Mesendoderm (in vitro differentiated cells): ENCODE measurements around the gene CBFB.

Source experiments
- DNase-seq: peaks from one replicate; pipeline ENCODE4 v3.0.0; 2013
- H2AK5ac ChIP-seq: 2 replicates; pipeline ENCODE4 v1.6.1; 2013; ENCODE audit warnings: low read length, inconsistent platforms
- H2BK120ac ChIP-seq: 2 replicates; pipeline ENCODE4 v1.6.1; 2013; ENCODE audit warnings: low read depth, mild to moderate bottlenecking, low read length, moderate library complexity, mixed read lengths
- H2BK15ac ChIP-seq: replicated peaks from 2 replicates; pipeline ENCODE4 v1.6.1; 2013; ENCODE audit warnings: low read depth, mild to moderate bottlenecking, moderate library complexity
- H2BK5ac ChIP-seq: 2 replicates; pipeline ENCODE4 v1.6.1; 2013; ENCODE audit warnings: low read length, inconsistent platforms
- H3K18ac ChIP-seq: 2 replicates; pipeline ENCODE4 v1.6.1; 2013; ENCODE audit warnings: mild to moderate bottlenecking, low read length, mixed read lengths
- H3K23ac ChIP-seq: one replicate; pipeline ENCODE4 v1.6.1; 2013; ENCODE audit warnings: low read length
- H3K27ac ChIP-seq: 2 replicates; pipeline ENCODE4 v1.5.1; 2013; ENCODE audit warnings: low read depth, mild to moderate bottlenecking, inconsistent platforms, low read length, moderate library complexity
- H3K27me3 ChIP-seq: 2 replicates; pipeline ENCODE4 v1.6.1; 2013; ENCODE audit warnings: low read length, control low read depth, mild to moderate bottlenecking, inconsistent platforms; ENCODE audit not compliant: insufficient read depth, poor library complexity
- H3K36me3 ChIP-seq: 2 replicates; pipeline ENCODE4 v1.6.1; 2013; ENCODE audit warnings: low read length, inconsistent platforms; ENCODE audit not compliant: control insufficient read depth, insufficient read depth
- H3K4ac ChIP-seq: one replicate; pipeline ENCODE4 v1.6.1; 2013; ENCODE audit warnings: low read depth, mild to moderate bottlenecking, low read length, moderate library complexity
- H3K4me1 ChIP-seq: 2 replicates; pipeline ENCODE4 v1.6.1; 2013; ENCODE audit warnings: low read depth, low read length, inconsistent platforms; ENCODE audit not compliant: control insufficient read depth
- H3K4me2 ChIP-seq: 2 replicates; pipeline ENCODE4 v1.6.1; 2013; ENCODE audit warnings: low read length
- H3K4me3 ChIP-seq: 2 replicates; pipeline ENCODE4 v1.5.1; 2013; ENCODE audit warnings: mild to moderate bottlenecking, low read length
- H3K56ac ChIP-seq: one replicate; pipeline ENCODE4 v1.6.1; 2013; ENCODE audit warnings: low read length
- H3K79me1 ChIP-seq: 2 replicates; pipeline ENCODE4 v1.6.1; 2013; ENCODE audit warnings: low read length, inconsistent platforms
- H3K79me2 ChIP-seq: 2 replicates; pipeline ENCODE4 v1.6.1; 2013; ENCODE audit warnings: mild to moderate bottlenecking, low read length; ENCODE audit not compliant: control insufficient read depth, insufficient read depth
- H3K9ac ChIP-seq: 2 replicates; pipeline ENCODE4 v1.6.1; 2013; ENCODE audit warnings: low read length, inconsistent platforms
- H4K5ac ChIP-seq: one replicate; pipeline ENCODE4 v1.6.1; 2013; ENCODE audit warnings: low read length
- H4K8ac ChIP-seq: one replicate; pipeline ENCODE4 v1.6.1; 2013; ENCODE audit warnings: low read depth, mild to moderate bottlenecking, control low read depth, low read length, moderate library complexity
- WGBS: extraction: QIAGEN DNeasy Blood & Tissue Kit; methylation state at CpG from one replicate; pipeline ENCODE4 v1.1.7; 2013; ENCODE audit warnings: low lambda C conversion rate, missing lambda C conversion rate; ENCODE audit not compliant: insufficient coverage; ENCODE audit errors: extremely low coverage; 5-methylcytosine and 5-hydroxymethylcytosine counted together

CBFB gene

DNA sequence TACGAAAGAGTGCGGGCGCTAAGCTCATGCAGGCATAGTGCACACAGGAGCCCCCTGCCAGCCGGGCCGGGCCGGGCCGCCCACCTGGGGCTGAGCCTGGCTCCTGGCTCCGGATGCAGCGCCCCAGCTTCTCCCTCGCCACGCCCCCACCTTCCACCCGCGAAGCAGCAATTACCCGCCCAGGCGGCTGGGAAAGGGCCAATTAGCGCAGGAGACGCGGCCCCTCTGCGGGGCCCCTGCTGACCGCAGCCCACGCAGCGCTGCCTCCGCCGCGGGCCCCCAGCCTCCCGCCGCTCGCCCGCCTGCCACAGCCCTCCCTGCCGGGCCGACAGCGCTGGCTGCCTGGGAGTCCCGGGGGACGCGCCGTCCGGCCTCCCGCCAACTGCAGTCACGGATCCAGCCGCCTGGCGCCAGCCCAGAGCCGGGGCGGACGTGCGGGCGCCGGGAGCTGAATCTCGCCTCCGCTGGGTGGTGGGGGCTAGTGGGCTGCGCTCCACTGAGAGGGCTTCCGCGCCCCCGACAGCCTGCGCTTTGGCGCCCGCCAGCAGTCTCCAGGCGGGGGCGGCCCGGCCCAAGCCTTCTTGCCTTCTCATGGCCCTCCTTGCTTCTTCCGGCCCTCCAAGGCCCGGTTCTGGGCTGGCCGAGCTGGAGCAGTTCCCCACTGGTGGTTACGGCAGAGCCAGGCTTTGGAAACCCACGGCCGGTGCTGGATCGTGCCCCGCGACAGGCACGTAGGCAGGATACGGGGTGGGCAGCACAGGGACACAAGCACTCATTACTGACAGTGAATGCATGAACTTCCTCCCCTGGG is 14.9 kb upstream of the CBFB start:
- H3K56ac ChIP-seq, result peak overlapping the region; percentile 88
- H3K9ac ChIP-seq, result peak overlapping the region; percentile 74
- peak overlapping the region; percentile 17 for H3K4me3 ChIP-seq
- no peaks in the 10 kb centered on the region for H3K36me3 ChIP-seq
- peak overlapping the region; percentile 29 for H3K18ac ChIP-seq
- H4K8ac ChIP-seq, result no peak overlapping the region
- H2BK15ac ChIP-seq, result no peak overlapping the region
- H3K27ac ChIP-seq, result no peak overlapping the region
- no peak overlapping the region for H2BK120ac ChIP-seq
- no peak overlapping the region for H2BK5ac ChIP-seq
- H3K4me1 ChIP-seq, result peaks cover 3% of the 10 kb centered on the region
- DNase-seq, result peak; percentile 70
- peak overlapping the region; percentile 79 for H3K4me2 ChIP-seq
- H2AK5ac ChIP-seq, result no peak overlapping the region
- no peaks in the 10 kb centered on the region for H3K27me3 ChIP-seq
- peak overlapping the region; percentile 7 for H3K4ac ChIP-seq
- no peak overlapping the region for H3K23ac ChIP-seq
- no peak overlapping the region for H4K5ac ChIP-seq
- no peaks in the 10 kb centered on the region for H3K79me1 ChIP-seq
- no peaks in the 10 kb centered on the region for H3K79me2 ChIP-seq
- no CpG with 5 or more reads among the region's 70 CpGs for WGBS

DNA sequence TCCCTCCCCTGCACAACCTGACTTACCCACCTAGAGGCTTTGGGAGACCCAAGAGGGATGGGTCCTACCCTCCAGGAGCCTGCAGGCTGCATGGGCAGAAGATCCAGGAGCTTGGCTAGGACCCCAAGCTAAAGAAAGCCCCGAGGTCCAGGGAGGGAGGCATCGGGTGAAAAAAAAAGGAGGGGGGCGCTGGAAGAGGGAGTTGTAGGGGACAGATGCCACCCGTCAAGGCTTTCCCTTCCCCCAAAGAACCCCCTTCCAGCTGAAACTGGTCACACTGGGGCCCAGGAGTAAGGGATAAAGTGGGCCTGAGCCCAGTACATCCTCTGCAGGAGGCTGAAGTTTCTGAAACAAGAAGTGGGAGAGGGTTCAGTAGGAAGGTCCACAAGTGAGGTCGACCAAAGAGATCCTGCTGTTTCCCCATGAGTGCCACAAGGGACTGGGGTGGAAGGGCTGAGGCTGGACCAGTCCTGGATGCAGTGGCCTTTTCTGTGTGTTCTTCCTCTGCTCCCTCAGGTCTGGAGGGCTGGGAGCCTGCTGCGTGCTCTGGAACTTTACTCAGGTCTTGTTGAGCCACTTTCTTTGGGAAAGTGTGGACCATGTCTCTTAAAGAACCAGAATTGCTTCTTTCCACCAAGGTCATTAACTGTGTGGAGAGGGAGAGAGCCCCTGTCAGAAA is 14.2 kb upstream of the CBFB start:
- Histone ChIP-seq H3K36me3 (no peaks in the 10 kb centered on the region), H3K56ac (peak overlapping the region; percentile 88), H2BK120ac (no peak overlapping the region), H3K18ac (peak overlapping the region; percentile 29), H2BK15ac (no peak overlapping the region), H3K23ac (no peak overlapping the region), H3K79me2 (no peaks in the 10 kb centered on the region), H4K5ac (no peak overlapping the region), H3K27me3 (no peaks in the 10 kb centered on the region), H3K4me3 (no peak overlapping the region), H3K4ac (no peak overlapping the region), H3K79me1 (no peaks in the 10 kb centered on the region), H3K4me2 (peak overlapping the region; percentile 79), H3K27ac (no peak overlapping the region), H3K4me1 (peaks cover 3% of the 10 kb centered on the region), H4K8ac (no peak overlapping the region), H2BK5ac (no peak overlapping the region), H3K9ac (peak overlapping the region; percentile 74), H2AK5ac (no peak overlapping the region)
- no CpG with 5 or more reads among the region's 6 CpGs for WGBS
- no peak for DNase-seq

DNA sequence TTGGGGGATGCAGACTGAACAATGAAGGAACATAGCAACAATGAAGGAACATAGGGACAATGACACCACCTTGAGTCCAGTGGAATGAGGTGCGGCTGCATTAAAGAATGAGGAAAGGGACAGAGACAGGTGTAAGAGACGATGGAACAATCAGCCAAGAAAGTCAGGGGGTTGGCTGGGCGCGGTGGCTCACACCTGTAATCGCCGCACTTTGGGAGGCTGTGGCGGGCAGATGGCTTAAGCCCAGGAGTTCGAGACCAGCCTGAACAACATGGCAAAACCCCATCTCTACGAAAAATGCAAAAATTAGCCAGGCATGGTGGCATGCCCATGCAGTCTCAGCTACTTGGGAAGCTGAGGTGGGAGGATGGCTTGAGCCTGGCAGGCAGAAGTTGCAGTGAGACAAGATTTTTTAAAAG is 13.6 kb upstream of the CBFB start:
- Histone ChIP-seq H2AK5ac (no peak overlapping the region), H3K4me1 (peaks cover 3% of the 10 kb centered on the region), H3K4ac (no peak overlapping the region), H3K4me3 (no peak overlapping the region), H2BK15ac (no peak overlapping the region), H3K79me2 (no peaks in the 10 kb centered on the region), H3K56ac (no peak overlapping the region), H3K27me3 (no peaks in the 10 kb centered on the region), H3K36me3 (no peaks in the 10 kb centered on the region), H4K8ac (no peak overlapping the region), H3K4me2 (no peak overlapping the region), H4K5ac (no peak overlapping the region), H3K18ac (no peak overlapping the region), H3K27ac (no peak overlapping the region), H3K23ac (no peak overlapping the region), H2BK120ac (no peak overlapping the region), H3K79me1 (no peaks in the 10 kb centered on the region), H2BK5ac (no peak overlapping the region), H3K9ac (no peak overlapping the region)
- no peak for DNase-seq
- no CpG with 5 or more reads among the region's 9 CpGs for WGBS

DNA sequence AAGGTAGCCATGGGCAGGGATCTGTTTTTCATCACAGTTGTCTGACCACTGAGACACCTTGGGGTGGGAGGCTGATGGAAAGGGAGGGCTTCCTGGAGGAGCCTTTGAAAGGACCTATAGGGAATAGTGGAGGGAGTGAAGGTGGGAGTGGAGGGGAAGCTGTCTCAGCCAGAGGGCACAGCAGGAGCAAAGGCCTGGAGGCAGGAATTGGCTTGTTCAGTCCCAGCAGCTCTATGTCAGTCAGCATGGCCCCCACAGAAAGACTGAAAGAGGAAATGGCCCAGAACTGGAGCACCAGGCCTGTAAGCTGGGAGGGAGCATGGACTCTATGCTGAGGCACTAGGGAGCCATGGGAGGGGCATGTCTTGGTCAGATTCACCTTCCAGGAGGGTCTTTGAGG is 12.8 kb upstream of the CBFB start:
- no peak overlapping the region for H3K4me2 ChIP-seq
- no peaks in the 10 kb centered on the region for H3K27me3 ChIP-seq
- H3K9ac ChIP-seq, result no peak overlapping the region

DNA sequence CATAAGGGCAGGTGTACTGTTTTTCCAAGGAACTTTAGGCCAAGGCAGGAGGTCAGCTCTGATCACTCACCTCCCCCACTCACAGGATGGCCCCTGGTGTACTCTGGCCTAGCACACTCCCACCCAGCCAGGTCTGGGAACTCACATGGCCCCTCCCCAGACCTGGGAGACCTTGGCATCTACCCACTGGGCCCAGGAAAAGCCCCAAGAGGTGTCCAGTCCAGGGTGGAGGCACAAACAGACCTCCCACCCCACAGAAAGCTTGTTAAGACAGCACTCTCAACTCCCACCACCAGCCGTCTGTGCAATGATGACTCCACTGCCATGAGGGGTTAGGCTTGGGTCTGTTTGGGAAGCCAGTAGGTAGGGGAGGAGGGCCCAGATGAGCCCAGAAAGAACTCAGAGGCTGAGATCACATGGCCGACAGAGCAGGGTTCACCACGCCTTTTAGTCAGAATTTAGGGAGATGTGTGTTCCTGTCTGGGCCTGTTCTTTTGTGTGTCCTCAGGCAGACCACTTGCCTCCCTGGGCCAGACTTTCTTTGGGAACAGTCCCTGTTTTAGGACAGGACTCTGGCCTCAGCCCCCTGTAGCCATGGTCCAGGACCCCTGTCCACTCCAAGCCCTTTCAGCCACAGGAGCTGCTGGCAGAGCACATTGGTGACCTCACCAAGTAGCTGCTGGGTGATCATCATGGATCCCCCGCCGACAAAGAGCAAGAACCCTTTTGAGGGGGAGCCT is 12.1 kb upstream of the CBFB start:
- DNase-seq, result no peak
- no peaks in the 10 kb centered on the region for H3K36me3 ChIP-seq
- peaks cover 3% of the 10 kb centered on the region for H3K4me1 ChIP-seq
- H4K5ac ChIP-seq, result no peak overlapping the region
- H3K27me3 ChIP-seq, result no peaks in the 10 kb centered on the region
- H3K18ac ChIP-seq, result no peak overlapping the region
- no peak overlapping the region for H2BK5ac ChIP-seq
- no peak overlapping the region for H2BK120ac ChIP-seq
- no peak overlapping the region for H3K4me2 ChIP-seq
- H2AK5ac ChIP-seq, result no peak overlapping the region
- H3K4me3 ChIP-seq, result no peak overlapping the region
- H3K79me1 ChIP-seq, result no peaks in the 10 kb centered on the region
- H3K79me2 ChIP-seq, result no peaks in the 10 kb centered on the region
- WGBS, result no CpG with 5 or more reads among the region's 5 CpGs
- no peak overlapping the region for H3K23ac ChIP-seq
- no peak overlapping the region for H3K27ac ChIP-seq
- H4K8ac ChIP-seq, result no peak overlapping the region
- H3K56ac ChIP-seq, result no peak overlapping the region
- no peak overlapping the region for H2BK15ac ChIP-seq
- no peak overlapping the region for H3K9ac ChIP-seq
- H3K4ac ChIP-seq, result no peak overlapping the region

More for the DNA sequence above, 12.8 kb upstream of the CBFB start:
- H3K79me1 ChIP-seq, result no peaks in the 10 kb centered on the region
- no peak overlapping the region for H2AK5ac ChIP-seq
- H4K8ac ChIP-seq, result no peak overlapping the region
- H2BK5ac ChIP-seq, result no peak overlapping the region
- H3K36me3 ChIP-seq, result no peaks in the 10 kb centered on the region
- H3K4me3 ChIP-seq, result no peak overlapping the region
- no peak overlapping the region for H3K23ac ChIP-seq
- H3K18ac ChIP-seq, result no peak overlapping the region
- no peak overlapping the region for H3K4ac ChIP-seq
- H4K5ac ChIP-seq, result no peak overlapping the region
- H3K4me1 ChIP-seq, result peaks cover 3% of the 10 kb centered on the region
- no peak overlapping the region for H2BK15ac ChIP-seq
- no peak overlapping the region for H3K27ac ChIP-seq
- no peak overlapping the region for H3K56ac ChIP-seq
- no peak overlapping the region for H2BK120ac ChIP-seq
- DNase-seq, result no peak
- no peaks in the 10 kb centered on the region for H3K79me2 ChIP-seq
